ENCODE data around the gene RNF207. TPM values are rescaled to one million over a fixed set of nuclear protein-coding genes. Genes with fewer than 3 reads are reported as not detected.

The RNF207 gene
- total and polyA plus RNA-seq, 4 donors: 11.4 to 32.2 (median 12.9) TPM

DNA sequence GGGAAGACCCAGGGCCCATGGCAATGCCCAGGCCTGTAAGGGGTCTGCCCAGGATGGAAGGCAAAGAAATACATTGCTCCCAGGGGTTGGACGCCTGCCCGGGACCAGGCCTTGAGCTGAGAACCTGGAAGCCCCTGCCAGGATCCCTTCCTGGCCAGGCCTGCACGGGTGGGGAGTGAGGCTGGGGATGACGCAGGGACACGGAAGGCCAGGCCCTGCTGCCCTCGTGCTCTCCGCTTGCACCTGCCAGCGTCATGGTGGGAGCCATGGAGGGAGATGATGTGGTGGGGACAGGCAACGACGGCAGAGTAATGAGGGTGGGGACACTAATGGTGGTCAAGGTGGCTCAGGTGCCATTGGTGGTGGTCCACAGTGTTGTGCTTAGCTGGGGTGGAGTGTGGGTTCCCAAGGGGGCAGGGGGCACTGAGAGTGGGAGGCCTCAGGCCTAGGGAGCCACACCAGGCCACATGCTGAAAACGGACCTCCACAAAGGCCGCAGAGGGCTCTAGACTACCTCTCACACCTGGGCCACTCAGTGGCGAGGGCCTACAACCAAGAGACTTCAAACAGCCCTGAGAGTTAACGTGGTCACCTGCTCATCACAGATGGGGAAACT, 42.4 kb downstream of the RNF207 start:
- Histone ChIP-seq H3K4me3 (ENCODE audit: low read depth, low read length) (no peak overlapping the region), H3K36me3 (ENCODE audit: control insufficient read depth, insufficient read depth, low read length) (peaks cover 38% of the 10 kb centered on the region), H3K27ac (ENCODE audit: low read depth, low read length) (no peak overlapping the region), H3K4me1 (ENCODE audit: control insufficient read depth, insufficient read depth, low read length) (peaks cover 50% of the 10 kb centered on the region), H3K27me3 (ENCODE audit: control insufficient read depth, insufficient read depth, low read length) (peaks cover 54% of the 10 kb centered on the region), H3K9me3 (ENCODE audit: control insufficient read depth, insufficient read depth, low read length) (no peaks in the 10 kb centered on the region)
- WGBS (ENCODE audit: insufficient coverage): 70% methylated on average over 13 of the region's 14 CpGs
- DNase-seq (ENCODE audit: low read depth in 4 of 6, low spot score in 6 of 6): peak in 1 of 6 donors; percentile 43

DNA sequence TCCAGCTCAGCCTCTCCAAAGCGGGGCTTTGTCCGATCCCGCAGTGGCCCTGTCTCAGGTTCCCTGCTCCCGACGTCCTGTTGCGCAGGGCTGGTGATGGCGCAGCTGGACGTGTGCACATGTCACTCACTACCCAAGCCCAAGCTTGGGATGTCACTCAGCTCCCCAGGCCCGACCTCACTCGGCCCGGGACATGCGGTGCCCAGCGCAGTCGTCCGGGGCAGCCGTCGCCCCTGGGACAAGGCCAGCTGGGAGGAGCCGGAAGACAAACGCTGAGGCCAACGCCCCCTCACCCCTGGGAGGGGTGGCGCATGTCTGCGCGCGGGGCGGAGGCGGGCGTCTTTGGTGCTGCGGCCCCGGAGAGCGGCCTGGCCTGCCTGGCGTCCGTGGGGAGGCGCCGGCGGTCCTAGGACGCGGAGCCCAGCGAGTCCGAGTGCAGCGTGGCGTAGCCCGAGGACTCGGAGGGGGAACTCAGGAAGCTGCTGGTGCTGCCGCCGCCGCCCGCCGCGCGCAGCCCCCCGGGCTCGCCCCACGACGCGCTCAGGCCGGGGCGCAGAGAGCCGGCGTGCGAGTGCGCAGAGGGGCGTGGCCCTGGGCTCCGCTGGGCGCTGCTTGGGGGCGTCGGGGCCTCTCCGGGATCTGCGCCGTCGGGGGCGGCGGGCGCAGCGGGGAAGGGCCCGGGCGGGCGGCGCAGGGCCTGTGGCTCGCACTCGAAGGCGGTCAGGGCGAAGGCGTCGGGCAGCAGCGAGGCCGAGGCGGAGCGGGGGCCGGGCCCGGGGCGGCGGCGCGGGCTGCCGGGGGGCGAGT, 43.2 kb downstream of the RNF207 start:
- H3K4me1 ChIP-seq (ENCODE audit: control insufficient read depth, insufficient read depth, low read length): peaks cover 42% of the 10 kb centered on the region
- no peaks in the 10 kb centered on the region for H3K9me3 ChIP-seq (ENCODE audit: control insufficient read depth, insufficient read depth, low read length)
- peak in 1 of 6 donors; percentile 32 for DNase-seq (ENCODE audit: low read depth in 4 of 6, low spot score in 6 of 6)
- peaks cover 46% of the 10 kb centered on the region for H3K36me3 ChIP-seq (ENCODE audit: control insufficient read depth, insufficient read depth, low read length)
- 10% methylated on average over 96 of the region's 96 CpGs for whole genome bisulfite sequencing (ENCODE audit: insufficient coverage)
- H3K27ac ChIP-seq (ENCODE audit: low read depth, low read length): no peak overlapping the region
- H3K27me3 ChIP-seq (ENCODE audit: control insufficient read depth, insufficient read depth, low read length): peaks cover 46% of the 10 kb centered on the region
- no peak overlapping the region for H3K4me3 ChIP-seq (ENCODE audit: low read depth, low read length)

DNA sequence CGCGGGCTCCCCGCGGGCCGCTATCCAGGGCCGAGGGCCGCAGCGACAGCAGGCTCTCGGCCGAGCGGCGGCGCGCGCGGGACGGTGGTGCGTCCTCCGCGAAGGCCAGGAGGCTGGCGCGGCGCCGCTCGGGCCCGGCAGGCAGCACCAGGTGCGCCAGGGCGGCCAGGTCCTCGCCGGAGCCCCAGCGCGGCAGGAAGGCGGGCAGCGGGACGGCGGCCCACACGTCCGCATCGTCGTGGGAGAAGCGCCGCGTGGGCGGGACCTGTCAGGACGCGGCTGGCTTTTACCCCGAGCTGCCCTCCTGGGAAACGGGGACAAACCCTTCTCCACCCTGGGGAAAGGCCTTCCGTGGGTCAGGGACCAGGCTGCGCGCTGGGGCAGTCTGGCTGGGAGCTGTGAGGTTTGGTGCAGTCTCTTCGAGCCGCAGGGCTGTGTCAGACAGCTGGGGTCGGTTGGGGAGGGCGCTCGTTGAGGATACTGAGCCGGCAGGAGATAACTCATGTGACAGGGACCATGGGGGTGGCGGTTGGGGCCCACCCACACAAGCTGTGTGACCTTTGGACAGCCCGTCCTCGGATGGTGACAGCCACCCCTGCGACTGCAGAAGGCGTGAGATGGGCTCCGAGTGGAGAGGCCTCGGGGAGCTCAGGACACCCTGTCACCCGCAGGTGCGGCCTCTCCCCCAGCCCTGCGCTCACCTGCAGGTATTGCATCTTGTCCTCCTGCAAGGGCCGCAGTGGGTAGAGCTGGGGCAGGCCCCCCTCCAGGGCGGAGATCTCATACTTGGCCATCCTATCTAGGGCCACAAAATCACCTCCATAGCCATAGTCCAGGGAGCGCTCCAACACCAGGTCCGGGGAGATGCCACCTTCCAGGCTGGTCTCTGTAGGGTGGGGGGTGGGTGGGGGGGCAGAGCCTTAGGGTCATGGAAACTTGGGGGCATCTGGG, 44.1 kb downstream of the RNF207 start:
- 24% methylated on average over 66 of the region's 71 CpGs for WGBS (ENCODE audit: insufficient coverage)
- Histone ChIP-seq H3K9me3 (ENCODE audit: control insufficient read depth, insufficient read depth, low read length) (no peaks in the 10 kb centered on the region), H3K36me3 (ENCODE audit: control insufficient read depth, insufficient read depth, low read length) (peaks cover 55% of the 10 kb centered on the region), H3K27me3 (ENCODE audit: control insufficient read depth, insufficient read depth, low read length) (peaks cover 38% of the 10 kb centered on the region), H3K4me3 (ENCODE audit: low read depth, low read length) (no peak overlapping the region), H3K4me1 (ENCODE audit: control insufficient read depth, insufficient read depth, low read length) (peaks cover 35% of the 10 kb centered on the region), H3K27ac (ENCODE audit: low read depth, low read length) (no peak overlapping the region)
- DNase-seq (ENCODE audit: low read depth in 4 of 6, low spot score in 6 of 6): peak in 1 of 6 donors; percentile 2

DNA sequence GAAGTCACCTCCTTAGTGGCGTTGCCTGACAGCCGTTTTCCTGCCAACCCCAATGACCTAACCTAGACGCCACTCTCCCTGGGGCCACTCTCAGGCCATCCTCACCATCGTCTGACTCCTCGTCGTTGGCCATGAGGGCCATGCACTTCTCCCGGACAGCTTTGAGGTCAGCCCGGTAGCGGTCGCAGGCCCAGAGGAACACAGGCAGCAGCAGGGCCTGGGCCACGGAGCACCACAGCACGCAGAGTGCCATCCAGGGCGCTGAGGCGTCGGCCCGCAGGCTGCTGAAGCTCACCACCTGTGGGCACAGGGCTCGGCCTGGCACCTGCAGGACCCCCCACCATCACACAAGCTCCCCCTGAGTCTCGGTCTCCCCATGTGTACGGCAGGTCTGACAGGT, 45.3 kb downstream of the RNF207 start:
- Histone ChIP-seq H3K27ac (ENCODE audit: low read depth, low read length) (no peak overlapping the region), H3K36me3 (ENCODE audit: control insufficient read depth, insufficient read depth, low read length) (peaks cover 55% of the 10 kb centered on the region), H3K9me3 (ENCODE audit: control insufficient read depth, insufficient read depth, low read length) (no peaks in the 10 kb centered on the region), H3K4me3 (ENCODE audit: low read depth, low read length) (no peak overlapping the region), H3K27me3 (ENCODE audit: control insufficient read depth, insufficient read depth, low read length) (peaks cover 29% of the 10 kb centered on the region), H3K4me1 (ENCODE audit: control insufficient read depth, insufficient read depth, low read length) (peaks cover 24% of the 10 kb centered on the region)
- no peak for DNase-seq (ENCODE audit: low read depth in 4 of 6, low spot score in 6 of 6)
- WGBS (ENCODE audit: insufficient coverage): 88% methylated on average over 14 of the region's 19 CpGs

GRCh38 chr1:6251681-6252373, 45.9 kb downstream of the RNF207 start:
- H3K4me1 ChIP-seq (ENCODE audit: control insufficient read depth, insufficient read depth, low read length): peaks cover 20% of the 10 kb centered on the region
- DNase-seq (ENCODE audit: low read depth in 4 of 6, low spot score in 6 of 6): no peak
- H3K9me3 ChIP-seq (ENCODE audit: control insufficient read depth, insufficient read depth, low read length): no peaks in the 10 kb centered on the region
- H3K27ac ChIP-seq (ENCODE audit: low read depth, low read length): no peak overlapping the region
- H3K27me3 ChIP-seq (ENCODE audit: control insufficient read depth, insufficient read depth, low read length): peaks cover 26% of the 10 kb centered on the region
- H3K4me3 ChIP-seq (ENCODE audit: low read depth, low read length): no peak overlapping the region
- 87% methylated on average over 12 of the region's 15 CpGs for WGBS (ENCODE audit: insufficient coverage)
- H3K36me3 ChIP-seq (ENCODE audit: control insufficient read depth, insufficient read depth, low read length): peaks cover 55% of the 10 kb centered on the region

GRCh38 chr1:6252374-6252710, 46.4 kb downstream of the RNF207 start:
- 90% methylated on average over 3 of the region's 4 CpGs for WGBS (ENCODE audit: insufficient coverage)
- Histone ChIP-seq H3K4me1 (ENCODE audit: control insufficient read depth, insufficient read depth, low read length) (peaks cover 20% of the 10 kb centered on the region), H3K9me3 (ENCODE audit: control insufficient read depth, insufficient read depth, low read length) (no peaks in the 10 kb centered on the region), H3K27ac (ENCODE audit: low read depth, low read length) (no peak overlapping the region), H3K4me3 (ENCODE audit: low read depth, low read length) (no peak overlapping the region), H3K36me3 (ENCODE audit: control insufficient read depth, insufficient read depth, low read length) (peaks cover 55% of the 10 kb centered on the region), H3K27me3 (ENCODE audit: control insufficient read depth, insufficient read depth, low read length) (peaks cover 26% of the 10 kb centered on the region)
- no peak for DNase-seq (ENCODE audit: low read depth in 4 of 6, low spot score in 6 of 6)

- Histone ChIP-seq H3K4me1 (ENCODE audit: control insufficient read depth, insufficient read depth, low read length) (peaks cover 29% of the 10 kb centered on the region), H3K9me3 (ENCODE audit: control insufficient read depth, insufficient read depth, low read length) (no peaks in the 10 kb centered on the region), H3K36me3 (ENCODE audit: control insufficient read depth, insufficient read depth, low read length) (peaks cover 59% of the 10 kb centered on the region), H3K4me3 (ENCODE audit: low read depth, low read length) (no peak overlapping the region), H3K27me3 (ENCODE audit: control insufficient read depth, insufficient read depth, low read length) (peaks cover 26% of the 10 kb centered on the region), H3K27ac (ENCODE audit: low read depth, low read length) (no peak overlapping the region)
- DNase-seq (ENCODE audit: low read depth in 4 of 6, low spot score in 6 of 6): no peak
- 94% methylated on average over 9 of the region's 9 CpGs for WGBS (ENCODE audit: insufficient coverage)
These were observed 47.5 kb downstream of the RNF207 start for GRCh38 chr1:6253380-6253779.

DNA sequence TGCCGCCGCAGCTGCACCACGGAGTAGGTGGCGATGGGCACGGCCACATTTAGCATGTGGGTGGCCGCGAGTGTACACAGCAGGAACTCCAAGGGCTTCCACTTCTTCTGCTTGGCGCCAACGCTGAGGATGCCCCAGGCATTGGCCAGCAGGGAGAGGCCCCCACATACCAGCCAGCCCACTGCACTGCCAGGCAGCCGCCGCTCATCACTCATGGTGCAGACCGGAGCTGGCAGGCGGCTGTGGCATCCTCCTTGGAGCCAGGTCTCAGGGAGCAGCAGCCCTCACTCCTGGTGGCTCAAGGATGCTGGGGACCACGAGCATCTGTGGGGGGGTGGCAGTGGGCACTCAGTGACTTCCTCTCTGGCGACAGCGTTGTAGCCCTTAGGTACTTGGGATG, 48.8 kb downstream of the RNF207 start:
- Histone ChIP-seq H3K4me1 (ENCODE audit: control insufficient read depth, insufficient read depth, low read length) (peaks cover 30% of the 10 kb centered on the region), H3K9me3 (ENCODE audit: control insufficient read depth, insufficient read depth, low read length) (no peaks in the 10 kb centered on the region), H3K4me3 (ENCODE audit: low read depth, low read length) (no peak overlapping the region), H3K36me3 (ENCODE audit: control insufficient read depth, insufficient read depth, low read length) (peaks cover 53% of the 10 kb centered on the region), H3K27ac (ENCODE audit: low read depth, low read length) (no peak overlapping the region), H3K27me3 (ENCODE audit: control insufficient read depth, insufficient read depth, low read length) (peaks cover 22% of the 10 kb centered on the region)
- WGBS (ENCODE audit: insufficient coverage): 87% methylated on average over 13 of the region's 16 CpGs
- DNase-seq (ENCODE audit: low read depth in 4 of 6, low spot score in 6 of 6): no peak

DNA sequence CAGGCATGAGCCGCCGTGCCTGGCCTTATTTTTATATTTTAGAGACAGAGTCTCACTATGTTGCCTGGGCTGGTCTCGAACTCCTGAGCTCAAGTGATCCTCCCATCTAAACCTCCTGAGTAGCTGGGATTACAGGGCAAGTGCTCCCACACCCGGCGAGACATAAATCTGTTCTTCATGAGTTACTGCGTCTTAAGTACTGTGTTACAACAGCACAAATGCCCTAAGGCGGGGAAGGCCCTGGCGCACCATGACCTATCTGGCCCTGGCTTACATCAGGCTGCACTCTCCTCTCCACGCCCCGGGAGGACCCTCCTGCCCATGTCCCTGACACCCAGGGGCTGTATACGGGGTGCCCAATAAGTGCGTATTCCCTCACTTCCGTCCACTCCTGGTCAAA, 50.7 kb downstream of the RNF207 start:
- Histone ChIP-seq H3K27ac (ENCODE audit: low read depth, low read length) (no peak overlapping the region), H3K27me3 (ENCODE audit: control insufficient read depth, insufficient read depth, low read length) (peaks cover 6% of the 10 kb centered on the region), H3K9me3 (ENCODE audit: control insufficient read depth, insufficient read depth, low read length) (no peaks in the 10 kb centered on the region), H3K4me1 (ENCODE audit: control insufficient read depth, insufficient read depth, low read length) (peaks cover 36% of the 10 kb centered on the region), H3K36me3 (ENCODE audit: control insufficient read depth, insufficient read depth, low read length) (peaks cover 38% of the 10 kb centered on the region), H3K4me3 (ENCODE audit: low read depth, low read length) (no peak overlapping the region)
- DNase-seq (ENCODE audit: low read depth in 4 of 6, low spot score in 6 of 6): no peak
- WGBS (ENCODE audit: insufficient coverage): 87% methylated on average over 12 of the region's 13 CpGs
